Fibroblast of skin of back (primary cell): Measurements from ENCODE around the gene LAMB3.

ENCODE experiments used
- DNase-seq: peaks from one replicate; pipeline ENCODE4 v3.0.0-alpha.2; 2013

The LAMB3 gene

DNA sequence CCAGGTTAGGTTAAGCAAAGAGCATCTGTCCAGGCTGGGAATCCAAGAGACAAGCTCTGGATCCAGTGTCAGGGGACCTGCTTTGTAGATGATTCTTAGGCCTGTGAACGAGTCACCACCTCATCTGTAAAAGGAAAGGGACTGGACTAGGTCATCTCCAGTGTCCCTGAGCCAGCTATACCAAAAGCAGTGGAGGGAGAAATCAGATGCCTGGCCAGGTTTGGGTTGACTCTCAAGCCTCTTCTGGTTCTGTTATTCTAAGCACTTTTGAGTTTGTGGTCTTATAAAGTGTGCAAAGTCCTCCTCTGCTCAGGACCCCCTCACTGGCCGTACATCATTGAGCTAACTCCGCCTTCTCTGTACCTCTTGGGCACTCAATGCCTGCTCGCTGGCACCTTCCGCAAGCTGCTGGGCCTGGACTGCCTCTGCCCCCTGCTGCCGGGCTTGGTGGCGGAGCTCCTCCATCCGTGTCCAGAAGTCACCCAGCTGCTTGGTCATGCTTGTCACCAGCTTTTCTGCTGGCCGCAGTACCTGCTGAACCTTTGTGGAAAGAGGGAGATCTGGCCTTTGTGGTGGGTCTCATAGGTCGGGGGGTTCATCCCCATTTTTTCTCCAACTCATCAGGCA, 35.1 kb downstream of the LAMB3 start:
- DNase-seq: no peak

DNA sequence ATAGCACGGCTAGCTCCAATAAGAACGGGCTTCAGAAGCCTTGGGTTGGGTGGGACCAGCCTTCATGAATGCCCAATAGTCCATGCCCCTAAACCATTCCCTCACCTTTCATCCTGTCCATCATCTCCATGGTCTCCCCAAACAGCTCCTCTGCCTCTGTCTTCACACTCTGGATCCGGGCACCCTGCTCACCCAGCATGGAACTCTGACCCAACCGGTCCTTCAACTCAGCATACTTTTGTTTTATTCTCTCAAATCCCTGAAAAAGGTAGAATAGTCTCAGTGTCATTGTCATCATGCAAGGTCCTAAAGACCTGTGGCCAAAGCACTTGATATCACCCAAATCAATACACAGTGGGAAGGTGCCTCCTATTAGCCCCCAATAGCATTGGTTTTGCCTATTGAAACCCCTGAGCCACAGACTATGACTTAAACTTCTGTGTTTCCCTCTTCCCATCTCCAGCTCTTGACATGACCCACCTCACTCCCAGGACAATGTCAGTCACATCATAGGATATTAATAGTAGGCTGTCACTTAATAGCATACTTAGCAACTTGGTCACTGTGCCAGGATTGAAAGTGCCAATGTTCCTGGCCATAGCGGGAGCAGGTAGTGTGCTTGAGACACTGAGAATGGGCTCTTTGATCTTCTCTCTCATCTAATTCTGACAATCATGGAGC, 35.7 kb downstream of the LAMB3 start:
- no peak for DNase-seq

DNA sequence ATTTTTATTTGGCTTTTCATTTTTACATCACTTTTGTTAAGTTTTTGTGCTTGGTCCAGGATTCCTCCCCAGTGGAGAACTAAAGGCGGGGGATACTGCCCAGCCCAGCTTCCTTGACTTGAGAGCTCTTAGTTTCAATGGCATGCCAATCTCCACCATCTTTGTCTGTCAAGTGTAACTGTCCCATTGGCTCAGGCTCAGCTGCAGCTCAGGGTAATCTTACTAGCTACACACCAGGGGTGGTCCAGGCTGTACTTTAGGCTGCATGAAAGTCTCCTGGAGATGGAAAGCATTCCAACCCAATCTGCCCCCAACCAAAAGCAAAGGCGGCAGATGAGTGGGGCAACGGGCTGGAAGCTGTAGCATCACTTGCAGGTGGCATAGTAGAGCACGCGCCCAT, 37.3 kb downstream of the LAMB3 start:
- no peak for DNase-seq

DNA sequence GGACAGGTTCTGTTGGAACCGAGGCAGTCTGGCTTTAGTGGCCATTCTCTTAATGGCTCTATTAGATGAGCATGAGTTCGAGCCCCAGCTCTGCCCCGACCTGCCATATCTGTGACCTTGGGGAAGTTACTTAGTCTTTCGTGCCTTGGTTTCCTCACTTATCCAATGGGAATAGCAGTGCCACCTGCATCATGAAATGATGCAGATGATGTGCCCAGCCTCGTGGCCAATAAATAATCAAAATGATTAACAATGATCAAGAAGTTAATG, 38.1 kb downstream of the LAMB3 start:
- DNase-seq: no peak

DNA sequence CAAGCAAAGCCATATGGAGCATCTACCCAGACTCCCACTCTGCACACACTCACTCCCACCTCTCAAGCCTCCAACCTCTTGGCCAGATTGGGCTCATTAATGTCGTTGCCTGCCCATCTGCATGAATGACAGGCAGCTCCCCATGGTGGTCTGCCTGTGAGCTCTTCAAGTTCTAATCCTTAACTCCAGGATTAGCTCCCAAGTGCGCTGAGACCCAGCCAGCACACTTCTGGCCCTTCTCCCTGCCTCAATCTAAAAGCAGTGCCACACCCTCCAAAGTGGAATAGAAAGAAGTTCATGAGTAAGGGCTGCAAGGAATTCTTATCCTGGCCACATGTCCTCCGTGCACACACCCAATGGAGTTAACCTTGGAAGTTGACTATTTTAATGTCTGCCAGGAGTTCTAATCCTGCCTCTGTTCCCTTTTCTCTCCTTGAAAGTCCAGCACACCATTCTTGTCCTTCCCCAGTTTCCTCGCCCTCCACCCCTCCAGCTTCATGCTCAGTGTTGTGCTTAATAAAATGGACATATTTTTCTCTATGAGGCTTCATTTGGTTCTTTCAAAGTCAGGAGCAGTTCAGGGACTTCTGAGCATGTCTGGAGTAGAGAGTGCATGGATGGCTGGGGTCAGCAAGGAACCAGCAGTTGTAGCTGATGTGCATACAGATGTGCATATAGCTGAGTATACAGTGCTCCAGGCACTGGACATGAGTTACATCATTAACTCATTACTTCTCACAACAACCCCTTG, 38.6 kb downstream of the LAMB3 start:
- no peak for DNase-seq

DNA sequence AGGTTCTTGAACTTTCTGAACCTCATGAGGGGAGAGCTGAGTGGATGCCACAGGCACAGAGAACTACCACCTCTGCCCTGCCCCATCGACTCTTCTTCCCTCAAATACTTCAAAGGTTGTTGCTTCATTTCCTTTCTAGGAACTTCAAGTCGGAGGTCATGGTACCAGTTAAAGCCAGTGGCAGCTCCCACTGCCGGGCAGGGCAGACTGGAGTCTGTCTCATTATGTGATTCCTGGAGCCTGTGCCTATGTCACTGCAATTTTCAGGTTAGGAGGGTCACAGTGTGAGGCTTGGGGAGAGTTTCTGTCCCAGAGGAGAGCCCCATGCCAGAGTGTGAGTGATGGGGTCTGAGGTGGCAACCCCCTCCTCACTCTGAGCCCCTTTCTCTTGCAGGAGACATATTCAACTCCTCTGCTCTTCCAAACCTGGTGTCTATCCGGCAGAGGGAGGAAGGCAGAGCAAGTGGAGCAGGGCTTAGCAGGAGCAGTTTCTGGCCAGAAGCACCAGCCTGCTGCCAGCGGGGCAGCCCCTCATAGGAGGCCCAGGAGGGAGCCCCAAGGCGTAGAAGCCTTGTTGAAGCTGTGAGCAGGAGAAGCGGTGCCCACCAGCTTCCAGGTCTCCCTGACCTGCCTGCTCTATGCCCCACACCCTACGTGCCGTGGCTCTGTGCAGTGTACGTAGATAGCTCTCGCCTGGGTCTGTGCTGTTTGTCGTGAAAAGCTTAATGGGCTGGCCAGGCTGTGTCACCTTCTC, 39.4 kb downstream of the LAMB3 start:
- DNase-seq: no peak

DNA sequence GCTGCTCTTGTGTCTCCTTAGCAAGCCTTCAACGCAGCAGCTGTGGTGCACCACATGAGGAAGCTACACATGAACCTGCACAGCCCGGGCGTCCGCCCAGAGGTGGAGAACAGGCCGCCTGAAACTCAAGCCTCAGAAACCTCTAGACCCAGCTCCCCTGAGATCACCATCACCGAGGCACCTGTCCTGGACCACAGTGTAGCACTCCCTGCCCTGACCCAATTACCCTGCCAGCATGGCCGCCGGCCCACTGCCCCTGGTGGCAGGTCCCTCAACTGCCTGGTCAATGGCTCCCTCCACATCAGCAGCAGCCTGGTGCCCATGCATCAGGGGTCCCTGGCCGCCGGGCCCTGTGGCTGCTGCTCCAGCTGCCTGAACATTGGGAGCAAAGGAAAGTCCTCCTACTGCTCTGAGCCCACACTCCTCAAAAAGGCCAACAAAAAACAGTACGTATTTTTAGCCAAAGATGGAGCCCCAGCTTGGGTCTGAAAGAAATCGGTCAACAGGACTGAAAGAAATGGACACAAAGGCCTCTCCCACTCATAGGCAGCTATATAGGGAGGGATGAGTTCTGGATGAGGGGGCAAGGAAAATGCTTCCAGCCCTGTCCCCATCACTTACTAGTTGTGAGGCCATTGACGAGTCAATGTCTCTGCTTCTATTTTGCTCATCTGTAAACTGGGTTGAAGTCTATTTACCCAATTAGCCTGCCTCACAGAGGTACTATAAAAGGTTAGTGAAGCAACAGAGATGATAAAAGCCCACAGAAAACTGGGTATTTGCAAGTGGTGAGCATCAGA, 40.3 kb downstream of the LAMB3 start:
- DNase-seq: no peak

DNA sequence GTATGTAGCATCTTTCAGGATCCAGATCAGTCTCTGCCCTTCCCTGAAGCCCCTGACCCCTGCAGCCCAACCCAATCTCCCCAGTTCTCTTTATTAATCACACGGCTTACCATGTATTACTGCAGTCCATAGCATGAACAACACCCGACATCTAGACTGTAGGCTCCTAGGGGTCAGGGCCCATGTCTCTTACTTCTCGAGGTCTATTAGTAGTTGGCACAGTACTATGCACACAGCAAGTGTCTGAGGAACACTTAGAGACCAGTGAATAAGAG, 41.7 kb downstream of the LAMB3 start:
- DNase-seq: no peak

DNA sequence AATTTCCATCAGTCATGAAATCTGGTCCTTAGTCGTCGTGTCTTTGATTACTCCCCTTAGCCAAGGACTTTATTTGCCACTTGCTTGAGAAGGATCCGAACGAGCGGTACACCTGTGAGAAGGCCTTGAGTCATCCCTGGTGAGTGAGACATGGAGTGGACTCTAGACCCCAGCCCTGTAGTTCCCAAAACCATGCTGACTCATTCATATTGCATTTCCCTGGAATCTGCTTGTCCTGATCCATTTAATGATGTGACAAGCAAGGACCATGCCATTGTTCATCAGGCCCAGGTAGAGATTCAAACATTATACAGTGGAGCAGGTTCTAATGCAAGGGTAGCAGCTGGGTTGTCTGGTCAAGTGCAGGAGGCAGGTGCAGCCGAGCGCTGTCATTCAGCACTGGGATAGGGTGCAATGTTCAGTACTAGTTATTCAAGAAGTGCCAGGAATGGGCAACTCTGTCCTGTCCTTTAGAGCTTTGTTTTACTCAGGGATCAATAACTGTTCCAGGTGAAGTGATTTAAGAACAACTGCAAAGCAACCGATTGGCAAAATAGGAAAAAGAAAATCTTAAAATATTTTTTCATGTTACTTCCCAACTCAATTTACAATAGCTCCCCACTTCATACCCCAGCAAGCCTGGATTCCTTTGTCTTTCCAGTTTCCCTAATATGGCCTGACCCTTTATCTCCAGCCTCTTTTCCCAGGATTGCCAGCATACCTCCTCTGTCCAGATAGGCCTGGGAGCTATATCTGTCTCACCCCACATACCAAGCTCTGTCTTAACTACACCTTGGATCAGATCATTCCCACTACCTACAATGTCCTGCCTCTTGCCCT, 42.2 kb downstream of the LAMB3 start:
- no peak for DNase-seq

DNA sequence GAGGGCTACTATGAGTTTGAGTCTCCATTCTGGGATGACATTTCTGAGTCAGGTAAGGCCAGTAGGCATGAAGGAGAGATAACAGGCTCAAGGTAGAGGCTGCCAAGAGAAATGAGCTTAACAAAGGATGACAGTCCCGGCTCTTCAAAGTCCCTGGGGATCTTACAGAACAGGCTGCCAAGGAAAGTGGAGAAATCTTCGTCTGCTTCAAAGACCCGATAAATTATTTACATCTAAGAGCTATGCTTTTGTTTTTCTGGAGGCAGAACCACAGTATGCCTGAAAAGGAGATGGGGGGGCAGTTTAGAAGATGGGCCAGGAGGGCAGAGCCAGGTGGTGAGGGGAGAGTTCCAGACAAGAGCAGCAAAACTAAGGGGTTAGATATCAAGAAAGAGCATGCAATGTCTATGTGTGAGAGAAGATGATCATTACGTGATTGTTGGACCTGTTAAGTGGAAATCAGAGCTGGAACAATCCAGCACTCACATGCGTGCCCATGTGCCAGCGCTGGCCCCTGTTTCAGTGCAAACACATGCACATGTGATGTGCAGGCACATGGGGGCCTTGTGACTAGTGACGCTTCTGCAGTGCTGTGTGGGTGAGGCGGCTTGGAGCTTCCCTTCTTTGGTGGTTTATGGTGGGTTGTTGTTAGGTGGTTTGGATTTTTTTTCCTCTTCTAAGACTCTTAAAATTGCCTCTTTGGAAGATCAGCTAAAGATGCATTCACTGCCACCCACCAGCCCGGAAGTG, 43.0 kb downstream of the LAMB3 start:
- DNase-seq: no peak

DNA sequence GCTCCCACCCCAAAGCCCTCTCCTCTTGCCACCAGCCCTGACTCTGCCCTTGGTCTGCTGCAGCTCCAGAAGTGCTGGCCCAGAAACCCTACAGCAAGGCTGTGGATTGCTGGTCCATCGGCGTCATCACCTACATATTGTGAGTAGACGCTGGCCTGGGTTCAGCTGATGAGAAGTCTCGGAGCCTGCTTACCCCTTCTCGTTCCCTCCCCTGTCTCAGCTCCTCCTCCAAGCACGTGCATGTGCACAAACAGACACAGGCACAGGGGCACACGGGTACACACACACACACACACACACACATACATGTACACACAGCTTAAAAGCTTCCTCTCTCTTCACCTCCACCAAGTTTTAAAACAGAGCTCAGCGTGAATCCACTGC, 44.4 kb downstream of the LAMB3 start:
- DNase-seq: no peak

DNA sequence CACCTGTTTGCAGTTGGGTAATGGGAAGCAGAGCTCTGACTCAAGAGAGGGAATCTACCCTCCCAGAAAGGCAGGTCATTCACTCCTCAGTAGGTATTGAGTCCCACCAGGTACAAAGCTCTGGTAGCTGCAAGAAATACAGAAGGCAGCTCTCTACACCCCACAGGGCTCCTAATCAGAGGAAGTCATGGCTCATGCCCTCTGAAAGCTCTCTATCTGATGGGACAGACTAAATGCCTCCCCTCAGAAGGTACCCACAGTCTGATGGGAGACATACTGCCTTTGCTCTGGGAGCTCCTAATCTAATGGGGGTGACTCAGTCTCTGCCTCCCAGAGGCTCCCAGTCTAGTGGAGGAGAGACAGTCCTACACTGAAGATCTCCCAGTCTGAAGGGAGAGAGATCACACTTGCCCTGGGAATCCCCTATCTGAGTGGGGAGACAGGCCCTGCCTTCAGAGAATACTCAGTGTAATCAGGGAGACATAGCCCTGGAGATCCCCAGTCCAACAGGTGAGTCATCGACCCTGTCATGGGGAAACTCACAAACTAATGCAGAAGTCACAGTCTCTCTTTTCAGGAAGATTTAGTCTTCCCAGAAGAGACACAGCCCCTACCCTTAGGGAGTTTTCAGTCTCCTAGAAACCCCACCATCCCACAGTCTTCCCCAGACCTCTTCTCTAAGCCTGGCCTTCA, 45.0 kb downstream of the LAMB3 start:
- peak; percentile 26 for DNase-seq

DNA sequence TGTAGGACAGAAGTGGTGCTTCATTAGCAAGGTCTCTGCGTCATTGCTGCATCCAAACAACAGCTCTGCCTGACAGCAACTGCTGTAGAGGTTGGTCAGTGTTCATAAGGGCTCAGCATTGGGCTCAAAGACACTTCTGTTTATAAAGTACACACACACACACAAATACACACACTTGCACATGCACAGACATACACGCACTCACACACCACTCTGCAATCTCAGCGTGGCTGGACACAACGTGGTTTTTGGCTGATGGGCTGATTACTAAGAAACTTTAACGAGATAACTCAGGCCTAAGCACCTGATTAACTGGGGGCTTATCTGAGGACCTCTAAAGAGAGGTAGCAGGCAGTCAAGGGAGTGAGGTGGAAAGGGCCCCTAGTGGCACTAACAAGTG, 48.3 kb downstream of the LAMB3 start:
- DNase-seq: no peak

DNA sequence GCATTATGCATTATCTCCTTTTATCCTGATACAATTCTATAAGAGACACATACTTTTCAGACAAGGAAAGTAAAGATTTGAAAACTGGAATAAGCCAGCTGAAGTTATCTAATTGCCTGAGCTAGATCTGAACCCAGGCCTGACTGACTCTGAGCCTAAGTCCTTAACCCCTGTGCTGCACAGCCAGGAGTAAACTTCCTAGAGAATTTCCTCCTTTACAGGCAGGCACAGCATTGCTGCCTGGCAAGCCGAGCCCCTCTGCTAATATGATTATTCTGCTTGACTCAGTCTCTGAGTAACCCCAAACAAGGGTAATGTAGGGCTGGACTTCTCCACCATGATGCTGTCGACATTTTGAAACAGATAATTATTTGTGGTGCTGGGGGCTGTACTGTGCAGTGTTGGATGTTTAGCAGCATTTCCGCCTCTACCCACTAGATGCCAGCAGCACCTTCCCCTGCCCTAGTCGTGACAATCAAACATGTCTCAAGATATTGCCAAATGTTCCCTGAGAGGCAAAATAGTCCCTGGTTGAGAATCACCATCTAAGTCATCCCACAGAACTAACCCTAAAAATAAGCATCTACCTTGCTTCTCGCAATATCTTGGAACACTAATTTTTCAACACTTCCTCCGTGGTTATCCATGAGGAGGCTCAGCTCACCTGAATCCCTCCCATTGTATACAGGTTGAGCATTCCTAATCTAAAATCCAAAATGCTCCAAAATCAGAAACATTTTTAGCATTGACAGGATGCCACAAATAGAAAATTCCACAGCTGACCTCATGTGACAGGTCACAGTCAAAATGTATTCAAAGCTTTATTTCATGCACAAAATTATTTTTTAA, 50.2 kb downstream of the LAMB3 start:
- DNase-seq: peak; percentile 35

DNA sequence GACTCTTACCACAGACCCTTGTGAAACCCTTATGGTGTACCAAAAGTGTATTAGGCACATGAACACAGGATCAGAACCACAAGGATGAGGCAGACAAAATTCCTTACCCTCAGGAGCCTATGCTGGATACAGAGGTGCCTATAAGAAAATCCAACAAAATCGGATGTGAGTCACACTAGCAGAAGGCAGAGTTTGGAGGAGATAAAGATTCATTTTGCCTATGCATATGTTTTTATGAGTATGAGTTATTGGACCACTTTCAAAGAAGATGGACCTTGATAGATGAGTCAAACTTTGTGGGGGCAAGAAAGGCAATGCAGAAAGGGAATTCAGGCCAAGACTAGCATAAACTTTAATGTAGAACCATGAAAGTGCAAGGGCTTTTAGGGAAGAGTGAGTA, 51.7 kb downstream of the LAMB3 start:
- DNase-seq: peak; percentile 13

DNA sequence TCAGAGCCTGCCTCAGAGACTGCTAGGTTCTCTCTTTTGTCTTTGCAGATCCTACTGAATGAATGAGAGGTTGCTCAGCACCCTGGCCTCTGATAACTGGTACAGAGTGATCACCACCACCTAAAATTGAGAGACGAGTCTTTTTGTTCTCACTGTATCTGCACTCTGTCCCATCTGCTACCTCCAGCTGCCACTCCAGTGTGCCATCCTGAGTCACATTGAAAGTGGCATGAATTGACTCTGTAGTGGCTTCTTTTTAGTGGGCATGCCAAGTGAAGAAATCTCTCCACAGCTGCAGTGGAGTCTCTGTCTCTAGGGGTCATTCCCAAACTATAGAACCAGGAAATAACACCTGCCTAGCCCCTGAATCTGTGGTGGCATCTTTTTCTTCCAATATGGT, 54.0 kb downstream of the LAMB3 start:
- no peak for DNase-seq

DNA sequence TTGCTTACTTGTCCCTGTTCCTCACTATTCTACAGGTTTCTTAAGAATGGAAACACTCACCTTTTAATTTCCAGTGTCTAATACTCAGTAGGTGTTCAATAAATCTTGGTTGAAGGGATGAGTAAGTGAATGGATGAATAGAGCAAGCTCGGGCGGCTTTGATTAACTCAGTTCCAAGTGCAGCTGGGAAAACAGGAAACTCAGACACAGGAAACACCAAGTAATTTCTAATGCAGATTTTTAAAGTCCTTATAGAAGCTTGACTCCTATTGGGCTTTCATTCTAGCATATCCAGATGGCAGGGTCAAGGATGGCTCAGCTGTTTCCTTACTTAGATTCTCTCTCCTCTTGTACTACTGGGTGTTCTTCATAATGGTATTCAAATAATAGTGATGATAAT, 54.7 kb downstream of the LAMB3 start:
- DNase-seq: no peak

DNA sequence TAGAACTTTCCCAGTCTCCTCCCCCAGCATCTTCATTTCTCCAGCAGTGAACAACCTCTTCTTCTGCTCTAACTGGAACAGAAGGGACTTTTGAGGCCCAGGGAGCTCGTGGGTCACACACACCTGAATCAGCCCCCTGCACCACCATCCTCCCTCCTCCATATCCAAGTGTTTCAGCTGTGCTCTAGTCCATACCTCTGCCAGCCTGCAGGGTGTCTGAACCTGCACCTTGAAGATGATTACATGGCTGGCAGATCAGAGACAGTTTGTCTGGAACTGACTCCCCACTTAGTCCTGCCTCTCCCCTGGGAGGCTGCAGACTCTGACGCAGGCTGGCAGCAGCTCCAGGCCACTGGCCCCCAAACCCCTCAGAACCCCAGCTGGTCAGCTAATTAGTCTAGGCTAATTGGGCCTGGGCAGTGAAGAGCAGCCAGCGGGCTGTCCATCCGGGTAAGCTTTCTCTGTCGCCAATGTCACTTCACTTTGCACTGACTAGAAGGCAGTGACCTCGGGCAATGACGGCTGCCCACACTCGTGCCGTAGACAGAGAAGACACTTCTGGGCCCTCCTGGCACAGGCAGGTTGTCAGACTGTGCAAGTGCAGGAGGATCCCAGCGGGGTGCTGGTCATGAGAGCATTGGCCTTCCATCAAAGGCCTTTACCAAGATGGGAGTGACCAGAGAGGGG, 56.5 kb downstream of the LAMB3 start:
- no peak for DNase-seq

DNA sequence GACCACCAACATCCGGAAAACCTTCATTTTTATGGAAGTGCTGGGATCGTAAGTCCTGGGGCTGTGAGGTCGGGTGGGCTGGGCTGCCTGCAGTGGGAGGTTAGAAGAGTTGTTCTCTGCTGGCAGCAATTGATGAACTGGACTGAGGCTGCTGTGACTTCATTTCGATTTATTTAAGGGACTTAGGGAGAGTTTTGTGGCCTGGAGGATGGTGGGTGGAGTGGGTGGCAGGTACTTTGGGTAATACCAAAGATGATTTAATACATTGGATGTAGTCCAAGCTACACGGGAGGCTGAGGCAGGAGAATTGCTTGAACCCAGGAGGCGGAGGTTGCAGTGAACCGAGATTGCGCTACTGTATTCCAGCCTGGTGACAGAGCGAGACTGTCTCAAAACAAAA, 57.2 kb downstream of the LAMB3 start:
- DNase-seq: no peak
